ELF-1 (cell line): ENCODE measurements around the gene PITX3.

Experiments
- DNase-seq: peaks from one replicate; pipeline ENCODE4 v3.0.0-alpha.2; 2016; ENCODE audit warnings: low read depth, low spot score

The PITX3 gene

DNA sequence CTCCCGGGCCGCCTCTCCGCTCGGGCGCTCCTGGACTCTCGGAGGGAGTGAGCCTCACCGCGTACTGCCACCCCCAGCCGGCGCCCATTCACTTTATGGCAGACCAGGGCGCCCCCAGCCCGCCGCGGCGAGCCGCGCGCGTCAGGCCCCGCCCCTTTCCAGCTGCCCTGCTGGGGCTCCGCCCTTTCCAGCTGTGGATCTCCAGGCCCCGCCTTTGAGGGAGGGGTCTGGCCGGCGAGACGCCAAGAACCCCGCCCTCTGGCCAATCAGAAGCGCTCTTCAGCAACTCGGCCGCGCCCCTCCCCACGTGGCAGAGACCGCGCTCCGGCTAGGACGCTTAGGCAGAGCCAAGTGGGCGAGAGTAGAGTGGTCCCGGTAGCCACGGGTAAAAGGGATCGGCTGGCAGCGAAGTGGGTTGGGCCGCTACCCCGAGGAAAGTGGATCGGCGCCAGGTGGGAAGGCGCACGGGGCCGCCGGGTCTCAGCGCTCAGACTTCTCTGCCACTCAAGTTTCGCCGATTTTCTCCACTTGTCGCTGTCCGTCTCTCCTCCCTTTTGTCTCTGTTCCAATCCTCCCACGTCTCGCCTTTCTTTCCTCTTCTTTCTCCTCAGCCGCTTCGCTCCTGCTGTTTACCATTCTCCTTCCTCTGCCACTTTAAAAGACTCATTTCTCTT is at the start of gene PITX3:
TSS of gene PITX3 (minus strand) at position 69 of the 674 bp plus-strand sequence. CDS start 9,432 bp downstream, outside the sequence.
- DNase-seq, result peak; percentile 95

DNA sequence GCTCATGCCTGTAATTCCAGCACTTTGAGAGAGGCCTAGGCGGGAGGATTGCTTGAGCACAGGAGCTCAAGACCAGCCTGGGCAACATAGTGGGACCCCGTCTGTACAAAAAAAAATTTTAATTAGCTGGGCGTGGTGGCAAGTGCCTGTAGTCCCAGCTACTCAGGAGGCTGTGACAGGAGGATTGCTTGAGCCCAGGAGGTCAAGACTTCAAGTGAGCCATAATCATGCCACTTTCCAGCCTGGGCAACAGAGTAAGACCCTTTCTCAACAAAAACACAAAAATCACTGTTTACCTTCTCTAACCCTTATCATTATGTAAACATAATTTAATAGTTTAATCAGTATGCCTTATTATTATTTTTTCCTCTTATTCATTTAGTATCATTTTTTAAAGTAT is 48.5 kb upstream of the PITX3 start:
- no peak for DNase-seq

DNA sequence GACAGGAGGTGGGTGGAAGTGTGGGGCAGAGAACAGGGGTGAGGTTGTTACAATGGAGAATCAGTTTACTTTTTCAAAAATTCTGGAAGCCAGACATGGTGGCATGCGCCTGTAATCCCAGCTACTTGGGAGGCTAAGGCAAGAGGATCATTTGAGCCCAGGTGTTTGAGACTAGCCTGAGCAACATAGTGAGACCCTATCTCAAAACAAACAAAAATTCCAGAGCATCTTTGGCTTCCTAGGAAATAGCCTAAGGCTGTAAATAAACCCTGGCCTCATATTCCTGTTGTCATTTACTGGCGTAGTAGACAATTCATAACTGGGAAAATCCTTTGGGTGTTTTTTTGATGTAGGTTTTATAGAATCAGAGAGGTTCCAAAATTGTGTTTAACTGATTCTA is 48.0 kb upstream of the PITX3 start:
- DNase-seq, result no peak

DNA sequence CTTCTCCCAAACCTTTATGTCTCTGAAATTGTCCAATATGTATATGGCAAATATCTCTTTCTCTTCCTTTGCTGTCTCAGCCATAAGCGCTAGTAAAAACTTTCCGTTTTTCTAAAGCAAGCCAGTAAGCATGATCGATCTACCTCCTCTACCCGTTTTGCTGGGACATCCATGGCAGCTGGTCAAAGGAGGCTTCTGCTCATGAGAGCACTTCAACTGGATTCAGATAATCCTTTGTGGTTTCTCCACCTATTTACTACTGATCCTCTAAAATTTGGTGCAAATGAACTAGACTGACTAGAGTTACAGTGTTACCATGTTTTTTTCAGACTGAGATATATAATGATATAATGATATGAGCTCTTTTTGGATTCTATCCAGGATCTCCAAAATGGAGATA is 46.7 kb upstream of the PITX3 start:
- no peak for DNase-seq

DNA sequence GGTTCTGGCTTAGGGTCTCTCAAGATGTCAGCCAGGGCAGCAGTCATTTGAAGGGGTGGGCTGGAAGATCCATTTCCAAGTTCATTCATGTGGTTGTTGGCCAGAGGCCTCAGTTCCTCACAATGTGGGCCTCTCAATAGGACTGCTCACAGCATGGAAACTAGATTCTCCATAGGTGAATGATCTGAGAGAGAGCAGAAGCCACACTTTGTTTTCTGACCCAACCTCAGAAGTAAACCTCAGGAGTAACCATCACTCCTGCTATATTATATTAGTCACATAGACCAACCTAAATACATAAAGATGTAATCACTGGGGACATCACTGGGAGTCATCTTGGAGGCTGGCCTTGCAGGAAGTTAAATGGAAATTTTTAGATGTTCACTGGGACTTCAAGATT is 46.2 kb upstream of the PITX3 start:
- DNase-seq, result no peak

DNA sequence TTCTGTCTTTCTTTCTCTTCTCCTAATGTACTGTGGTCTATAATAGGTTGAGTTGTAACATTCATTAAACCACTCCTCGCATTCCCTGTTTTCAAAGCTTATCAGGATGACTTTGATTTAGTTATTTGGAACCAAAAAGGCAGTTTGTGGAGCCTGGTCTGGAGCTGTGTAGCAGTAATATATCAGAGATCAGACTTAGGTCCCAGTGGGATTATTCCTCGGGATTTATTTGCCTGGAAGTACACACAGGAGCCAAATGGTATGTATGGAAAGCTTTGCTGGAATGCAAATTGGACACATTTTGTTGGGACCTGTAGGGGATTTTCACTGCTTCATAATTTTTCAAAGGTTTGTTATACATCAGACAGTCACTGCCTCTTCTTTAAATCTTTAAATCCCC is 44.9 kb upstream of the PITX3 start:
- DNase-seq, result no peak

DNA sequence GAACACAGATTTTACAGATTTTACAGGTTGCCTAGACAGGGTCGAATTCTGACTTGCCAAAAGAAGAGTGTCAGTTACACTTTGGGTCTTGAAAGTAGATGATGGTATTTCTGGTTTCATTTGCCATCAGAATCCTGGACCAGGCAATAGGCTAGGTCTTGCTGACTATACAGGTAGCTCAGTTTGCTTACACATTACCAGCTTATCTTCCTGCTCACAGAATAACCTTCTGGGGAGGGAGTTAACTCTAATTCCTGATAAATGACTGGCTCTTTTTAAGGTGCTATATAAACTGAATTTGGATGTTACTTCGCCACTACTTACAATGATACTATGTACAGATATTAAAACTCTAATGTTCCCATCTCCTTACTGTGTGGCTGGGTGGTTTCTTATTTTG is 43.8 kb upstream of the PITX3 start:
- DNase-seq, result no peak

DNA sequence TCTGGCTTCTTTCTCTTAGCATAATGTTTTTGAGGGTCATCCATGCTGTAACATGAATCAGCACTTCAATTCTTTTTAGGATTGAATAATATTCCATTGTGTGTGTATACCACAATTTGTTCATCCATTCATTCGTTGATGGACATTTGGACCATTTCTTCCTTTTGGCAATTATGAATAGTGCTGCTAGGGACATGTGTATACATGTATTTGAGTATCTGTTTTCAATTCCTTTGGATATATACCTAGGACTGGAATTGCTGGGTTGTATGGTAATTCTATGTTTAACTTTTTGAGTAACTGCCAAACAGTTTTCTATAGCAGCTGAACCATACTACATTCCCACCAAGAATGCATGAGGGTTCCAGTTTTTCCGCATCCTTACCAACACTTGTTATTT is 43.2 kb upstream of the PITX3 start:
- no peak for DNase-seq

DNA sequence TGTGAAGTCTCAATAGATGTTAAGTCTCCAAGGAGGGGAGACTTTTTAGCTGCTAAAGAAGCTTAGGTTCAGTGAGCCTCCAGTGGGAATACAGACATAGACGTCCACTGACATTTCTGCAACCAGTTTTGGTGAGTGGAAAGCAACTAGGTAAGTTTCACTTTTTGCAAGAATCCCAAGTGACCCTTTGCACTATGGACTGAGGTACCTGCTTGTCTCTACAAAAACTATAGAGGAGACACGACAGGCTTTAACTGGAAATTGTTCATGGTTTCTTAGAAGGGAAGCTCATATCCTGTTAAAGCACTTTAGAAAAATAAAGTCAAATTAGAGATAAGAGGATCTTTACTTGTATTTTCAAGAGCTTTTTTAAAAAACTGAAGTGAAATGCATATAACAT is 42.6 kb upstream of the PITX3 start:
- no peak for DNase-seq

DNA sequence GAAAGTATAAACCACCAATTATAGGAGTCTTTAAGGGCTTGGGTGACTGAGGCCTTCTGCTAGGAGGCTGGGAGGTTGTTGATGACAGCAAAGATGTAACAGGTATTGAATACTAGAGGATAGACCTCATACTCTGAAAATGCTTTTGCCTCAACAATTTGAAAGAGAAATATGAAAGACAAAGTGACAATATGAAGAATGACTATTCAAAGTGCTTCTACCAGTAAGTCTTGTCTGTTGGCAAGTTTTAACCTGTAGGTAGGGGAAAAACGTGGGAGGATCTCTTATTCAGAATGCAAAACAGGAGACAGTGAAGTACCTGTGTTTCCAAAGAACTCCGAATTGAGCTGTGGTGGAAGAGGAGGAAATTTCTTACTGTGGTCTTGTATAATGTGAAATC is 42.2 kb upstream of the PITX3 start:
- no peak for DNase-seq

DNA sequence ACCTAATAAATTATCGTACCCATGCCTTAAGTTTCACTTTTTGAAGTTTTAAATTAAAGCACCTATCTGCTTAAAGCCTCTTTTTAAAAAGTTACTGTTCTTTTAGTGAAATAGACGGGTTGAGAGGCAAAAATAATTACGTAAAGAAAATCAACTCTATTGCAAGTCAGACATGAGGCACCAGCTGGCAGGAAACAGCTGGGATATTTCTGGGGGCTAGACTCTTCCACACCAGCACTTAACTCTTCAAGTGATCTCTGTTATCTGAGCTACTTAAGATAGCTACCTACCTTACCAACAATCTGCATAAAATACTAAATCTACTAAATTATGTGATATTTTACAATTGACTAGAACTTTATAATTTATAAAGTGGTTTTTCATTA is 39.8 kb upstream of the PITX3 start:
- DNase-seq, result no peak

DNA sequence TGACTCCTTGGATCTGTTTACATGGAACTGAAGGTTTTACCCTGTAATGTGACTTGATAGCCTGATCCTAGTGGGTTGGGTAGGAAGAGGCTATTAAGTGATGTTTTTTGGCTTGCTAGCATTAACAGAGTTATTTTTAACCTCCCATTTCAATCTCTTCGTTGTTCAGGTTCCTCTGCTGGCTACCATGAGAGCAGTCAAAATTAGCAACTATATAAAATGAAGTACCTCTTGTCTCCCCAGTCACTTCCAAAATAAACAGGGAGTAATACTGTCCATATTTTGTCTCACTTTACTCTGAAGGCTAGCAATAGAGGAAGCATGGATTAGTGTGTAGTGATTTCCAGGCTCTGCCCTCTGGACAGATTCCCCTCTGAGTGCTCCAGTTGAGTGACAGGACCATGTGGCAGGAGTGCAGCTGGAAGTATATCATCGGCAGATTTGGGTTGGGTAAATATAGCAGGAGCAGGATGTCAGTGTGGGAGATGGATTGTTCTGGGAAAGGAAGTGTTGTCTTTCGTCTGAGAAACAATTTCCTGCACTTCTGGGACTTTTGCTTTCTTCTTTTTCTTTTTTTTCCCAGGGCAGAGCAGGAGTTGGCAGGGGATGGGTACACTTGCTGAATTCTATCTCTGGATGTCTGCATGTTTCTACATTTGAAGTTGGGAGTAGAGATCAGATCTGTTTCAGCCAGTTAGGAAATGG is 39.2 kb upstream of the PITX3 start:
- no peak for DNase-seq

DNA sequence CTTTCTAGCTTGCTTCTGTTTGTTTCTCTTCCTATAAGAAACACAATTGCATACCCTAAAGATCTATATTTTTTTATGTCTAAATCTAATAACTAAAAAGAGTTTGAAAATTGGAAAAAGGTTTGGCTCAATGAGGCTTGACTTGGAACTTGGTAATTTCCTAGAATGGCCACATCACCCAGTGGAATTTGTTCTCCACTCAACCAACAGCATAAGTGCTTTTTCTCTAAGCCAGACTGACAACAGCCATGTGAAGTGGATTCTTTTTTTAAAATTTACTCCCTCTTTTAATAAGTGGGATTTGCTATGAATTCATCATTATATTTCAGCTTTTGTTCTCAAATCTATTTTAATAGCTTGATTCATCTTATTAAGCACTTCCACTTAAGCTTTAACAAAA is 37.8 kb upstream of the PITX3 start:
- DNase-seq, result no peak

DNA sequence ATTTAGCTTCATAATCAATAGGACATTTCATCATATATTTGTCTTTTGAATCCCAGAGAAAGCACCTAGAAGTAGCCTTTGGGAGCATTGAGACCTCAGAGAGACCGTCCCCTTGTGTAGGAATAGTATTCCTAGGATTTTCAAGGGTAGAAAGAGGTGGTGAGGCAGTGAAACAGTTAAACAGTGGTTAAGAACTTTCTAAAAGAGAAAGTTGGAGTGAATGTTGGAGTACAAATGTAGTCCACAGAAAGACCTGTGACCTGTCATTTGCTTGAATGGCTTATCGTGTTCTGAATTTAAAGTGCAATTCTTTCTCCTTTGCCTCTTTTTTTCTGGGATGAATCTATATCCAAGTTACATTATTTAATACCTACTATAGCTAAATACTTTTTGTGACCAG is 34.0 kb upstream of the PITX3 start:
- no peak for DNase-seq

DNA sequence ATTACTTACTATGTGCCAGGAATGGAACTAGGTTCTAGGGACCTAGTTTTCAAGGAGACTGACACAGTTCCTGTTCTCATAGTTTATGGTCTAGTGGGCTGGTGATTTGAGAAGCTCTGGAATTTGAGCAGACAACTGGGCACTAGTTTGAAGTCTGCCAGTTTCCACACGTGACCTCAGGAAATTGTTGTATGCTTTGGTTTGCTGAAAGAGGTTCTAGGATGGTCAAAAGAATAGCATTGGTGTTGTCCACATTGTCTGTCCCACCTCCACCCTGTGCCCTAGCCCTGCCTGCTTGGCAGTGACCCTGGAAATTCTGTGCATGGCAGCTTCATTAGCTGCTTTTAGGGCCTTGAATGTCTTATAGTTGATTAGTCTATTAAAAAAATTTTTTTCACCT is 32.8 kb upstream of the PITX3 start:
- DNase-seq, result no peak

DNA sequence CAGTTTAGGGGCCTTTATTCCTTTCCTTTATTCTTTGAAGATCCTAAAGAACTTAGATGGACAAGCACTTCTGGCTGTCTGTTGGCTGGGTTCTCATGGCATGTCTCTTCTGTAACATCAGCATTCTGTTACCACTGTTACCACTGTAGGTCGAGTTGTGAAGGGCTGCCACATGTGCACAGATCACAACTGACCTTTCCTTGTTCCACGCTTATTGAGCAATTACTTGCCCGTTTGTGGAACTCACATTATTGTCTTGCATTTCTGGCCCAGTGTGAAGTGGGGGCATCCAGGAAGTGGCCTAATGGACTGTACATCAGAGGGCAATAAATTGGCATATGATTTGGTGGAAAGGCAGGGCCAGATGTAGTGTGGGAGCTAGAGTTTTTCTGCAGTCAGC is 27.7 kb upstream of the PITX3 start:
- no peak for DNase-seq

DNA sequence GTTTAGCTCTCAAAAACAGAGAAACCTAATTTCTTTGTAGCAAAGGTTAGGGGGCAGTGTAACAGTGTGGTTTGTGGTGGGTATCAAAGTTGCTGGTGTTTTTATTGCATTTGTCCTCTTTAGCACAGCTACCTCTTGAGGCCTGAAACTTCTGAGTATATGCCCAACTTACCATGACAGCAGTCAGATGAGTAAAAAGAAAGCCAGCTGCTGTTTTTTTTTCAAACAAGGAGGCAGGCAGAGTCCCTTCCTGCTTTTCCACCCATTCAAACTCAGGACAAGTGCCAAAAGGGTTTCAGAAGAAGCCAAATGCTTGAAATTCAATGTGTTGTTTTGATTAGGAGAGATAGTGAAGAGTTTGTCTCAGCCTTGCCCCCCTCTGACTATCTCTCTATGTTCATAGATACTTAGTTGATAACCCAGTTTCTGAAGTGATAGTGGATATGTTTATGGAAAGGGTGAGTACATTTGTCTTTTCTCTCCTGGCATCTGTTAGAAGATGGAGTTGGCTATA is 27.1 kb upstream of the PITX3 start:
- no peak for DNase-seq

DNA sequence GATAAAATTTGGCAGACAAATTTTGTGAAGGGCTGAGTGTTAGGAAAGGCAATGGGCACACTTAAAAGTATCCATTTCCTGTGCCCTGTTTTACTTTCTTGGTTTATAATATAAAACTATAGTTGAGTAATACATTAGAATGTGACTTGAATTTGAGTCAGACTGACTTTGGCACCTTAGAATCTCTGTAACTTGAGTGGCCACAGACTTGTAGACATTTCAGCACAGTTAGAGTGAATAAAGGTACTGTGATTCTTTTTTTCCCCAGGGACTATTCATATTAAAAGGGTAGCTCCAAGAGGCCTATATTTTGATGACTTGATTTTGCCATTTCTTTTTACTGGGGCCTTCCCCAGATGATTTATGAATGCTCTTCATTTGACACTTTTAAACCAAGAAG is 26.4 kb upstream of the PITX3 start:
- DNase-seq, result no peak

DNA sequence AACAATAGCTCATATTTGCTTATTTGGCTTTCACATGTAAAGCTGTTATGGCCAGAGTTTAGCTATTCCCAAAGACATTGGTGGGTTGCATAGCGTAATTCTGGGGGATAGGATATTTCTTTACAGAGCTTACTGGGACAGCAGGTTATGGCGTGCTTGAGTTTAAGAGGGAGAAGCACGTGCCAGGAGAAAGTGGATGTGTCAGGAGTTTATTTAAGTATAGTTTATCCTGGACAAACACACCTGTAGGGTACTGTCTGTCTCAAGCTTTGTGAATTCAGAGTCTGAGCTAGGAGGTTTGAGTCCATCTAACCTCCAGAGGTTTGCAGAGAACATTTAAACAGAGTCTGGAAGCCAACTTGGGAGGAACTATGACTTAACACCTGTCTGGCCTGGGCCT is 25.4 kb upstream of the PITX3 start:
- DNase-seq, result no peak

DNA sequence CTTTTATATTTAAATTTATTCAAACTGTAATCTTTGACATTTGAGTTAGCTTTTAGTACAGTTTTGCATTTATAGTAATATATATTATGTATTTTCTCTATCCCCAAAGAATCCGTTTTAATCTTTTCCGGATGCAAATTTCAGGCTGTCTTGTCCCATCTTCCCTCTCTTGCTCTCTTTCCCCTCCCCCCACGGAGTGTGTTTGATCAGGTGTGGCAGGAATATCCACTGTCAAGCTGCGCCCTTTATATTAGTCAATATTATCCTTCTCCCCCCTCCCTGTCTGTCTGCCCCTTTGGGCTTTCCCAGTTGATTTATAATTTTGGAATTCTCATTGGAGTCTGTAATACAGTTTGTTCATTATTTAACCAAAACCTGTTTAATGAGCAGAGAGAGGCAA is 23.1 kb upstream of the PITX3 start:
- no peak for DNase-seq

DNA sequence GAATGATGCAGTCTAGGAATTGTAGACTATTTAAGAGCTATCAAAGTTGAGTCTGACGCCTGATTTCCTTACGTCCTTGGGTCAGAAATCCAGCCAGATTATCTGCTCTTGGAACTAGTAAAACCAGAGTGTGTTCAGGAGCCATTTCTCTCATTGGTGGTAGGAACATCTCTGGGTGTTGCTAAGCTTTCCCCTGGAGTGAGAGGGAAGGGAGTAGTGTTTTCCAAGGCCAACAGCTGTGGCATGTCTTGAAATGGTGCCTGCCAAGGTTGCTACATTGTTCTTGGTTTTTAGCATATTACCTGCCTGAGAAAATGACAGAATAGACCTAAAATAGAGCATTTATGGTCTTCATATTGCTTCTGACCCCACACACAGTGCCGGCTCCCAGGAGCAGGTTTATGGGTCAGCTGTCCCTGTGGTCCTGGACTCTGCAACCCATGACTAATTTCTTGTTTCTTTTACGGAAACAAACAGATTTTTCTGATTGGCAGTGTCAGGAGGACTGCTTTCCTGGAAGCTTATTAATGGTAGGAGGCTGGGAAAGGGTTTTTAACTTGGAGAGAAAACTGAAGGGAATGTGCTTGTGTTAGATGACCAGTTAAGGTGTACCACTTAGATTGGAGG is 21.5 kb upstream of the PITX3 start:
- no peak for DNase-seq

DNA sequence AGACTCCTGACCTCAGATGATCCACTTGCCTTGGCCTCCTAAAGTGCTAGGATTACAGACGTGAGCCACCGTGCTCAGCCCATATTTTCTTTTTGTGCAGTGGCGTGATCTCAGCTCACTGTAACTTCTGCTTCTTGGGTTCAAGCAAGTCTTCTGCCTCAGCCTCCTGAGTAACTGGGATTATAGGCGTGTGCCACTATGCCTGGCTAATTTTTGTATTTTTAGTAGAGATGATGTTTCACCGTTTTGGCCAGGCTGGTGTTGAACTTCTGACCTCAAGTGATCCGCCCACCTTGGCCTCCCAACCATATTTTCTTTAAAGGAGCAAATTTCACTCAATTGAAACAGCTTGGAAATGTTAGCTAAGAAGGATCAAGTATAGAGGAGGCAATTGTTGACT is 20.5 kb upstream of the PITX3 start:
- DNase-seq, result no peak

DNA sequence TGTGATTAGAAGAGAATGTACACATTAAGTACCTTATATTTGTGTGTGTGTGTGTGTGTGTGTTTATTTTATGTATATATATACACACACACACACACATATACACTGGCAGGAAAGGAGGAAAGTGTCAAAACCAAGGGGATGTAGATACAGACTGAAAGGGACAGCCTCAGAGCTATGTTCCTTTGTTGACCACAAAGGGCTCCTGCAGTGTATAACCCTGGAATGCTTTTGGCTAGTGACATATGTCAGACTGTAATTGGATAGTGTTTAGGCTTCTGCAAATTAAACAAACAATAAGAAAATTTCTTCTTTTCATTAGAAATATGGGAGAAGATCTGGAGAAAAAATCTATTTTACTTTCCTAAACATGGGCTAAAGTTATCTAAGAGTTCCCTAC is 19.9 kb upstream of the PITX3 start:
- DNase-seq, result no peak
